Naive B cell (primary cell): ENCODE measurements around the gene CERS1. TPM values are rescaled to one million over a fixed set of nuclear protein-coding genes. Genes with fewer than 3 reads are reported as not detected.

Source experiments
- ATAC-seq, 2 donors: fragments of 150-1000 bp; cut with Tn5 transposase; 2 replicates each; pipeline ENCODE4 v1.10.0; 2021; ENCODE audit warnings: low read depth in 2 of 2, mild to moderate bottlenecking in 2 of 2, moderate library complexity in 2 of 2
- DNase-seq: peaks from one replicate; pipeline ENCODE4 v3.0.0; 2022
- H3K27ac Mint-ChIP-seq, 6 donors: one replicate each; pipeline ENCODE4 v1.8.0; 2020 to 2022; ENCODE audit warnings: mild to moderate bottlenecking in 6 of 6, mixed read lengths in 6 of 6, moderate library complexity in 5 of 6, inconsistent platforms in 2 of 6
- H3K27me3 Mint-ChIP-seq, 3 donors: one replicate each; pipeline ENCODE4 v1.8.0; 2021 to 2022; ENCODE audit warnings: mixed read lengths in 3 of 3, mild to moderate bottlenecking in 1 of 3
- H3K36me3 Mint-ChIP-seq, 2 donors: one replicate each; pipeline ENCODE4 v1.8.0; 2020 to 2022; ENCODE audit warnings: mixed read lengths in 2 of 2, inconsistent platforms in 1 of 2, mild to moderate bottlenecking in 1 of 2
- H3K4me1 Mint-ChIP-seq, 3 donors: one replicate each; pipeline ENCODE4 v1.8.0; 2020 to 2022; ENCODE audit warnings: mixed read lengths in 3 of 3, inconsistent platforms in 1 of 3, mild to moderate bottlenecking in 1 of 3, moderate library complexity in 1 of 3
- H3K4me3 Mint-ChIP-seq, 8 donors: one replicate each; pipeline ENCODE4 v1.8.0; 2020 to 2022; ENCODE audit warnings: mild to moderate bottlenecking in 8 of 8, mixed read lengths in 8 of 8, moderate library complexity in 8 of 8, inconsistent platforms in 2 of 8
- H3K9me3 Mint-ChIP-seq, 7 donors: one replicate each; pipeline ENCODE4 v1.8.0; 2020 to 2022; ENCODE audit warnings: mixed read lengths in 7 of 7, mild to moderate bottlenecking in 5 of 7, inconsistent platforms in 2 of 7, moderate library complexity in 1 of 7
- polyA plus RNA-seq, 6 donors: library from polyadenylated mRNA; unstranded; fragments of 300-500 nt; fragmentation: Illumina TruSeq; gene quantifications; one replicate each; pipeline ENCODE4 v1.2.3, GENCODE V29; 2021; ENCODE audit warnings: low read depth in 6 of 6

Gene CERS1
- polyA plus RNA-seq, 6 donors from 2014 or later = 0.15 TPM; not detected in 5

GRCh38 chr19:18839465-18840287, 56.3 kb downstream of the CERS1 start:
- H3K27ac Mint-ChIP-seq = peak overlapping the region in 2 of 6 donors; percentile 15 to 49
- ATAC-seq (no peak), DNase-seq (no peak)
- peaks cover 67 to 91% (median 73%) of the 10 kb centered on the region in 3 donors for H3K4me1 Mint-ChIP-seq
- peaks cover 0 to 6% of the 10 kb centered on the region in 2 donors for H3K36me3 Mint-ChIP-seq
- peak overlapping the region in 3 of 8 donors; percentile 37 to 56 (median 39) for H3K4me3 Mint-ChIP-seq
- no peaks in the 10 kb centered on the region for H3K9me3 Mint-ChIP-seq
- no peaks in the 10 kb centered on the region for H3K27me3 Mint-ChIP-seq

DNA sequence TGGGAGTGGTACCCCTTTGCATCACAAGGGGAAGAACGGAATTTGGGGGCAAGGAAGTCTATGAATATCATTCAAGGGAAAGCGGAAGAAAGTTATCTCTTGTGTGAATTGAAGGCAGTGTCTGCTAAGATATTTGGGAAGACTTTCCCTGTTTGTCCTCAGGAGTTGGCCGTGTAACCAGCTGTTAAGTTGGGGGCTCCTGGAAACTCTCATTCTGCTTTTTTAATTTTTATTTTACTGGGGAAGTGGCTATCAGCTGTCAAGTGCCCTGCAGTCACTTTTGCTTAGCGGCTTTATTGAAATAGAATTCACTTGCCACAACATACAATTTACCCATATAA, 61.3 kb downstream of the CERS1 start:
- peaks cover 52 to 77% (median 52%) of the 10 kb centered on the region in 3 donors for H3K4me1 Mint-ChIP-seq
- H3K36me3 Mint-ChIP-seq = peaks cover 0 to 6% of the 10 kb centered on the region in 2 donors
- peak overlapping the region in 3 of 6 donors; percentile 19 to 92 (median 46) for H3K27ac Mint-ChIP-seq
- no peaks in the 10 kb centered on the region for H3K27me3 Mint-ChIP-seq
- ATAC-seq (no peak), DNase-seq (no peak)
- H3K4me3 Mint-ChIP-seq = peak overlapping the region; percentile 87 to 98 (median 92)
- H3K9me3 Mint-ChIP-seq = no peaks in the 10 kb centered on the region

- H3K4me1 Mint-ChIP-seq = peaks cover 52 to 71% (median 52%) of the 10 kb centered on the region in 3 donors
Observed at GRCh38 chr19:18833849-18834643, 61.9 kb downstream of the CERS1 start.

GRCh38 chr19:18833141-18833476, 62.8 kb downstream of the CERS1 start:
- H3K27ac Mint-ChIP-seq = peak overlapping the region in 5 of 6 donors; percentile 57 to 98 (median 92)
- peaks cover 0 to 6% of the 10 kb centered on the region in 2 donors for H3K36me3 Mint-ChIP-seq
- peaks cover 47 to 63% (median 52%) of the 10 kb centered on the region in 3 donors for H3K4me1 Mint-ChIP-seq
- DNase-seq = no peak
- peak overlapping the region; percentile 90 to 98 (median 93) for H3K4me3 Mint-ChIP-seq
- H3K27me3 Mint-ChIP-seq = peaks cover 0 to 4% (median 0%) of the 10 kb centered on the region in 3 donors
- ATAC-seq = no peak
- H3K9me3 Mint-ChIP-seq = no peaks in the 10 kb centered on the region

More at GRCh38 chr19:18833849-18834643, 61.9 kb downstream of the CERS1 start:
- Mint-ChIP-seq H3K4me3 (peak overlapping the region; percentile 87 to 98 (median 92)), H3K9me3 (no peaks in the 10 kb centered on the region), H3K36me3 (peaks cover 0 to 6% of the 10 kb centered on the region in 2 donors), H3K27me3 (peaks cover 0 to under 1% (median 0%) of the 10 kb centered on the region in 3 donors), H3K27ac (peak overlapping the region in 5 of 6 donors; percentile 19 to 92 (median 62))
- DNase-seq = no peak
- no peak for ATAC-seq

- Mint-ChIP-seq H3K36me3 (peaks cover 3 to 6% of the 10 kb centered on the region in 2 donors), H3K27me3 (peaks cover 0 to 7% (median 5%) of the 10 kb centered on the region in 3 donors), H3K9me3 (peaks cover 0 to 3% (median 2%) of the 10 kb centered on the region in 7 donors), H3K4me1 (peaks cover 41 to 57% (median 47%) of the 10 kb centered on the region in 3 donors), H3K27ac (peak overlapping the region; percentile 57 to 98 (median 92)), H3K4me3 (peak overlapping the region; percentile 90 to 98 (median 93))
- DNase-seq = peak; percentile 25
- peak; percentile 50 to 54 for ATAC-seq
Observed at GRCh38 chr19:18832306-18833140, 63.4 kb downstream of the CERS1 start.

- ATAC-seq (peak; percentile 85 to 86), DNase-seq (peak; percentile 96)
- peaks cover 0 to 8% (median 7%) of the 10 kb centered on the region in 7 donors for H3K9me3 Mint-ChIP-seq
- H3K27me3 Mint-ChIP-seq = peaks cover 0 to 10% (median 7%) of the 10 kb centered on the region in 3 donors
- H3K4me3 Mint-ChIP-seq = peak within 1 kb of the TSS; percentile 90 to 98 (median 93)
- H3K4me1 Mint-ChIP-seq = peaks cover 36 to 50% (median 40%) of the 10 kb centered on the region in 3 donors
- H3K27ac Mint-ChIP-seq = peak within 1 kb of the TSS; percentile 57 to 98 (median 92)
- peaks cover 5 to 6% of the 10 kb centered on the region in 2 donors for H3K36me3 Mint-ChIP-seq
Observed at GRCh38 chr19:18831524-18832305, 64.2 kb downstream of the CERS1 start, which contains the start of gene UPF1. TSS of gene UPF1 (plus strand) at chr19:18831959. CDS start at chr19:18832210, 251 bp downstream.

DNA sequence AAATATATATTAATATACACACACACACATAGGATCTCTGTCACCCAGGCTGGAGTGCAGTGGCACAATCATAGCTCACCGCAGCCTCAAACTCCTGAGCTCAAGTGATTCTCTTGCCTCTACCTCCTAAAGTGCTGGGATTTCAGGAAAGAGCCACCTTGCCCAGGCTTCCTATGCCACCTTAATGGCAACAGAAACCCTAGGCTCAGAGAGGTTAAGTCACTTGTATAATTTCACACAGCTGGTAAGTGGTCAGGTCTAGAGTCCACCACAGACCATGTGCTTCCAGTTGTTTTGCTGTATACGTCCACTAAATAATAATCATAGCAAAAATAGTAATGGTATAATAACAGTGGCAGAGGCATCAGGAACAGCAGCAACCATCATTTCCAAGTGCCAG, 65.5 kb downstream of the CERS1 start:
- DNase-seq (no peak), ATAC-seq (no peak)
- Mint-ChIP-seq H3K36me3 (peaks cover 0 to 5% of the 10 kb centered on the region in 2 donors), H3K4me3 (peak overlapping the region in 7 of 8 donors; percentile 16 to 98 (median 79)), H3K9me3 (peaks cover 0 to 14% (median 8%) of the 10 kb centered on the region in 7 donors), H3K27ac (peak overlapping the region in 1 of 6 donors; percentile 28), H3K27me3 (peaks cover 0 to 13% (median 7%) of the 10 kb centered on the region in 3 donors), H3K4me1 (peaks cover 25 to 38% (median 29%) of the 10 kb centered on the region in 3 donors)

DNA sequence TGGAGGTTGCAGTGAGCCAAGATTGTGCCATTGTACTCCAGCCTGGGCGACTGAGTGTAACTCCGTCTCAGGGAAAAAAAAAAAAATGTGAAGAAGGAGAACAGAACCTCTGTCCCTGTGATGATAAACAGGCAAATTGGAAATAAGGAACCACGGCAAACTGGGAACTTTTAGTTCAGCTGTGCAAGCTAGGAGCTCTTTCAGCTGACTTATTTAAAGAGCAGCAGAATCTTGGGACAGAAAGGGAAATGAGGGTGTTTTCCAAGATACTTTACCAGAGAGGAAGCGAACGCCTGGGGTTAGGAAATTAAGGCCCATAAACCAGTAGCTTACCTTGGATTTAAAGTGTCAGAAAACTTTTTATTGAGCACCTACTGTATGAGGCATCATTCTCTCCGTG, 67.2 kb downstream of the CERS1 start:
- H3K27ac Mint-ChIP-seq = no peak overlapping the region
- H3K9me3 Mint-ChIP-seq = peaks cover 0 to 14% (median 8%) of the 10 kb centered on the region in 7 donors
- no peak overlapping the region for H3K4me3 Mint-ChIP-seq
- peaks cover 0 to 5% of the 10 kb centered on the region in 2 donors for H3K36me3 Mint-ChIP-seq
- DNase-seq (no peak), ATAC-seq (no peak)
- H3K27me3 Mint-ChIP-seq = peaks cover 0 to 17% (median 7%) of the 10 kb centered on the region in 3 donors
- peaks cover 11 to 22% (median 13%) of the 10 kb centered on the region in 3 donors for H3K4me1 Mint-ChIP-seq

Other genes with a start within 250 kb of the CERS1 start
- gene CRTC1, start 212.5 kb downstream of the CERS1 start, polyA plus RNA-seq = 1 to 10 TPM in 5 of 6 donors, not detected in 1; 1.4 to 2.4 (median 1.4) TPM
- under 1 TPM in 1 of 6 donors, not detected in 5; 0.36 TPM for gene COMP, start 104.9 kb downstream of the CERS1 start, polyA plus RNA-seq
- gene UPF1, start 64.2 kb downstream of the CERS1 start, polyA plus RNA-seq = 10 to 100 TPM in 3 of 6 donors, 1 to 10 TPM in 3; 2.2 to 21.3 (median 10.0) TPM
- 100 to 1,000 TPM; 204 to 322 (median 251) TPM for gene COPE, start 23.2 kb upstream of the CERS1 start, polyA plus RNA-seq
- gene DDX49, start 23.6 kb upstream of the CERS1 start, polyA plus RNA-seq = 10 to 100 TPM; 14.2 to 33.3 (median 24.5) TPM
- under 1 TPM in 3 of 6 donors, not detected in 3; 0.44 to 0.69 (median 0.49) TPM for gene HOMER3, start 45.1 kb upstream of the CERS1 start, polyA plus RNA-seq
- gene SUGP2, start 137.4 kb upstream of the CERS1 start, polyA plus RNA-seq = 10 to 100 TPM in 2 of 6 donors, 1 to 10 TPM in 4; 7.2 to 16.3 (median 9.2) TPM
- 10 to 100 TPM; 23.6 to 37.9 (median 28.6) TPM for gene ARMC6, start 137.4 kb upstream of the CERS1 start, polyA plus RNA-seq
- gene SLC25A42, start 167.8 kb upstream of the CERS1 start, polyA plus RNA-seq = 10 to 100 TPM; 13.5 to 34.1 (median 19.0) TPM
- gene TMEM161A, start 242.3 kb upstream of the CERS1 start, polyA plus RNA-seq = 10 to 100 TPM; 15.0 to 22.9 (median 18.3) TPM